Lower leg skin (tissue), 3 donors: Measurements from ENCODE around the gene DNAJC12.

Experiments used
- CTCF ChIP-seq, 3 donors: fragments of 450-650 bp; IDR thresholded peaks; one replicate each; pipeline ENCODE4 v1.5.1; 2016; ENCODE audit warnings: antibody characterized with exemption in 3 of 3, mild to moderate bottlenecking in 3 of 3, moderate library complexity in 2 of 3
- POLR2A ChIP-seq, 2 donors: fragments of 450-650 bp; IDR thresholded peaks; one replicate each; pipeline ENCODE4 v1.6.1; 2016 to 2017; ENCODE audit warnings: antibody characterized with exemption in 2 of 2, mild to moderate bottlenecking in 1 of 2, moderate library complexity in 1 of 2

- TF ChIP-seq CTCF (IDR thresholded peaks at IDR 0.05) (no peak), POLR2A (IDR thresholded peaks at IDR 0.05) (no peak)
Observed at GRCh38 chr10:67875340-67876238, 37.6 kb upstream of the DNAJC12 start.
